ENCODE results near the gene ACADSB. TPM values are rescaled to one million over a fixed set of nuclear protein-coding genes. Genes with fewer than 3 reads are reported as not detected.

ACADSB gene
- polyA plus RNA-seq, 1 of the 3 experiments (the other 2 are of a cell fraction), result 5.9 TPM

DNA sequence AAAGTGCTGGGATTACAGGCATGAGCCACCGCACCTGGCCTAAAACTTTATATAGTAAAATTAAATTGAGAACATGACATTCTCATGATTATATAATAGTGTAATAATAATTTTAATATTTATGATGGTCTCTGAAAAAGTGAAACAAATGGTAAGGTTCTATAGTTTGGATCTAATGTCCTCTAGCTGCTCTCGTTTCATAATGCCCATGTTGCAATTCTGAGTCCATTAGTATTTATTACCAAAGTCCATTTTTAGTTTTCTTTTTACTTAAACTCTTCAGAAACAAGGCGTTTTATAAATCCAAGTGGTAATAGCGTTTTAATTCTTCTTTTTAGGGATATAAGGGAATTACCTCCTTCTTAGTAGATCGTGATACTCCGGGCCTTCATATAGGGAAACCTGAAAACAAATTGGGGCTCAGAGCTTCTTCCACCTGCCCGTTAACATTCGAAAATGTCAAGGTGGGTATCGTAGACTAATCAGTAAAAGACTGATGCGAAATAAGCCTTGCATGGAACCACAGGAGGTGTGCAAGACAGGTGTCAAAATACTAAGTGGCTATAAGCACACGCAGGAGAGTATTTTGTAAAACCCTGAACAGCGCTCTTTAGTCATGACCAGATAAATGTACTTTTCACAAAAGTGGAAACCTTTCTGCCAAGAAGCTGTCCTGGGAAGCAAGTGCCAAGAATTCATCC lies 34.1 kb downstream of the ACADSB start:
- Histone ChIP-seq H3K4me3 (ENCODE audit: low read depth in 2 of 2, low read length in 1 of 2) (0 out of 4 replicates have a peak overlapping the region, but pooled peaks of 1 of the 2 experiments have one; percentile 27), H3K9me2 (no peaks in the 10 kb centered on the region), H3K4me1 (ENCODE audit: control insufficient read depth in 1 of 2, insufficient read depth in 2 of 2, low read depth in 1 of 2, low read length in 1 of 2) (no peaks in the 10 kb centered on the region), H2AFZ (ENCODE audit: low read depth) (no peak overlapping the region), H3F3A (replicated peaks; ENCODE audit: insufficient read depth) (no peaks in the 10 kb centered on the region), H4K20me1 (ENCODE audit: insufficient read depth) (no peaks in the 10 kb centered on the region), H3K36me3 (replicated peaks in 1 of 2; ENCODE audit: control insufficient read depth in 1 of 2, insufficient read depth in 2 of 2, low read length in 1 of 2) (peaks cover 12 to 27% of the 10 kb centered on the region in 2 experiments), H3K27ac (ENCODE audit: low read depth in 2 of 2, low read length in 1 of 2) (no peak overlapping the region), H3K9me3 (no peaks in the 10 kb centered on the region), H3K4me2 (no peak overlapping the region), H3K9ac (no peak overlapping the region), H3K27me3 (ENCODE audit: insufficient read depth) (no peaks in the 10 kb centered on the region), H3K79me2 (ENCODE audit: insufficient read depth) (no peaks in the 10 kb centered on the region)
- POLR2A ChIA-PET, result no interaction called here
- CTCF ChIA-PET, result interaction anchor here (0.5 to 7.1 kb wide), 52 partner anchors 10 to 870 kb away, joined by 3 to 51 read pairs (median 5); partner anchors contain the start of gene IKZF5
- TF ChIP-seq RCOR1 (IDR thresholded peaks at IDR 0.05; ENCODE audit: low read length) (no peak), POLR2AphosphoS5 (IDR thresholded peaks at IDR 0.05; ENCODE audit: low read depth, low read length) (no peak), GABPA (IDR thresholded peaks at IDR 0.05; ENCODE audit: low read depth) (no peak), MXI1 (IDR thresholded peaks at IDR 0.05; ENCODE audit: low read depth, low read length) (no peak), NFIC (IDR thresholded peaks at IDR 0.05; ENCODE audit: borderline replicate concordance) (no peak), CHD2 (IDR thresholded peaks at IDR 0.05; ENCODE audit: low read length, partially characterized antibody) (no peak), RXRA (IDR thresholded peaks at IDR 0.05; ENCODE audit: borderline replicate concordance, low read depth) (no peak)
- TF ChIP-seq, protein P1, sequence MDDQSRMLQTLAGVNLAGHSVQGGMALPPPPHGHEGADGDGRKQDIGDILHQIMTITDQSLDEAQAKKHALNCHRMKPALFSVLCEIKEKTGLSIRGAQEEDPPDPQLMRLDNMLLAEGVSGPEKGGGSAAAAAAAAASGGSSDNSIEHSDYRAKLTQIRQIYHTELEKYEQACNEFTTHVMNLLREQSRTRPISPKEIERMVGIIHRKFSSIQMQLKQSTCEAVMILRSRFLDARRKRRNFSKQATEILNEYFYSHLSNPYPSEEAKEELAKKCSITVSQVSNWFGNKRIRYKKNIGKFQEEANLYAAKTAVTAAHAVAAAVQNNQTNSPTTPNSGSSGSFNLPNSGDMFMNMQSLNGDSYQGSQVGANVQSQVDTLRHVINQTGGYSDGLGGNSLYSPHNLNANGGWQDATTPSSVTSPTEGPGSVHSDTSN (IDR thresholded peaks at IDR 0.05), result no peak
- no peak for DNase-seq
- WGBS (ENCODE audit: low lambda C conversion rate), result 78% methylated on average over 12 of the region's 12 CpGs

DNA sequence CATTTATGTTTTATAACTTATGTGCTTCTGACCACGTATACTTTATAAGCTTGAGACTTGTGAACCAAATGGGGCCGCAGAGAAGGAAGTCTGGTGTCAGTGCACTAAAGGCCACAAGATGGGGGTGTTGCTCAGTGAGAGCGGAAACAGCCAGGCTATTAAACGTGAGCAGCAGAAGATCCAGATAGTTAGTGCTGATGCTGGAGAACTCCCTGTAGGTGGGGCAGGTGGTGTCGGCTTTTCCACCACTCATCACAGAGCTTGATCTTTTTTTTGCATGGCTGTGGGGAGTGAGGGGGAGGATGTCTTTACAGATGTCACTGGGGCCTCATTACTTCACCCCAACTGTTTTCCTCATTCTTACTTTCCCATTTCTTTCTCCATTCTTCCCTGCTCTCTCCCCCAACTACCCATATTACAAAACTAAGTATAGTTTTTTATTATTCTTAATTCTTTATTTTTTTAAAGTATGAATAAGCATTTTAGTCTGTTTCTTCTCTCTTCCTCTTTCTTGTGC lies 34.7 kb downstream of the ACADSB start:
- Histone ChIP-seq H4K20me1 (ENCODE audit: insufficient read depth) (no peaks in the 10 kb centered on the region), H3F3A (replicated peaks; ENCODE audit: insufficient read depth) (no peaks in the 10 kb centered on the region), H3K27me3 (ENCODE audit: insufficient read depth) (no peaks in the 10 kb centered on the region), H3K27ac (ENCODE audit: low read depth in 2 of 2, low read length in 1 of 2) (no peak overlapping the region), H3K4me2 (no peak overlapping the region), H3K9ac (no peak overlapping the region), H3K9me2 (no peaks in the 10 kb centered on the region), H3K9me3 (no peaks in the 10 kb centered on the region), H3K36me3 (replicated peaks in 1 of 2; ENCODE audit: control insufficient read depth in 1 of 2, insufficient read depth in 2 of 2, low read length in 1 of 2) (peaks cover 10 to 27% of the 10 kb centered on the region in 2 experiments), H3K4me3 (ENCODE audit: low read depth in 2 of 2, low read length in 1 of 2) (0 out of 4 replicates have a peak overlapping the region, but pooled peaks of 1 of the 2 experiments have one; percentile 27), H3K4me1 (ENCODE audit: control insufficient read depth in 1 of 2, insufficient read depth in 2 of 2, low read depth in 1 of 2, low read length in 1 of 2) (no peaks in the 10 kb centered on the region), H3K79me2 (ENCODE audit: insufficient read depth) (no peaks in the 10 kb centered on the region), H2AFZ (ENCODE audit: low read depth) (no peak overlapping the region)
- POLR2A ChIA-PET, result no interaction called here
- DNase-seq, result peak; percentile 67
- no peak for TF ChIP-seq RXRA (IDR thresholded peaks at IDR 0.05; ENCODE audit: borderline replicate concordance, low read depth)
- peak; percentile 85 for TF ChIP-seq RAD21 (IDR thresholded peaks at IDR 0.05; ENCODE audit: low read length)
- peak; percentile 78 for TF ChIP-seq SMC3 (IDR thresholded peaks at IDR 0.05; ENCODE audit: low read depth, low read length)
- TF ChIP-seq GABPA (IDR thresholded peaks at IDR 0.05; ENCODE audit: low read depth), result no peak
- TF ChIP-seq TCF12 (IDR thresholded peaks at IDR 0.05), result no peak
- TF ChIP-seq, protein P2, sequence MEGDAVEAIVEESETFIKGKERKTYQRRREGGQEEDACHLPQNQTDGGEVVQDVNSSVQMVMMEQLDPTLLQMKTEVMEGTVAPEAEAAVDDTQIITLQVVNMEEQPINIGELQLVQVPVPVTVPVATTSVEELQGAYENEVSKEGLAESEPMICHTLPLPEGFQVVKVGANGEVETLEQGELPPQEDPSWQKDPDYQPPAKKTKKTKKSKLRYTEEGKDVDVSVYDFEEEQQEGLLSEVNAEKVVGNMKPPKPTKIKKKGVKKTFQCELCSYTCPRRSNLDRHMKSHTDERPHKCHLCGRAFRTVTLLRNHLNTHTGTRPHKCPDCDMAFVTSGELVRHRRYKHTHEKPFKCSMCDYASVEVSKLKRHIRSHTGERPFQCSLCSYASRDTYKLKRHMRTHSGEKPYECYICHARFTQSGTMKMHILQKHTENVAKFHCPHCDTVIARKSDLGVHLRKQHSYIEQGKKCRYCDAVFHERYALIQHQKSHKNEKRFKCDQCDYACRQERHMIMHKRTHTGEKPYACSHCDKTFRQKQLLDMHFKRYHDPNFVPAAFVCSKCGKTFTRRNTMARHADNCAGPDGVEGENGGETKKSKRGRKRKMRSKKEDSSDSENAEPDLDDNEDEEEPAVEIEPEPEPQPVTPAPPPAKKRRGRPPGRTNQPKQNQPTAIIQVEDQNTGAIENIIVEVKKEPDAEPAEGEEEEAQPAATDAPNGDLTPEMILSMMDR (IDR thresholded peaks at IDR 0.05), result peak; percentile 75
- CTCF ChIA-PET, result interaction anchor here (0.5 to 7.1 kb wide), 53 partner anchors 9 to 870 kb away, joined by 3 to 51 read pairs (median 5); partner anchors contain the start of gene IKZF5
- WGBS (ENCODE audit: low lambda C conversion rate), result 14% methylated on average over 5 of the region's 5 CpGs

Measured in SK-N-SH (cell line).